SK-N-SH treated with all-trans-retinoic acid at 6 μM for 48 hours (cell line): Measurements from ENCODE around the gene SF3B5.

ENCODE experiments used
- ATAC-seq: fragments of 200-7000 bp; cut with Tn5 transposase; 3 replicates; pipeline ENCODE4 v1.9.1; 2020; ENCODE audit warnings: mild to moderate bottlenecking, moderate library complexity
- ARNTL ChIP-seq: fragments of 450-650 bp; formaldehyde crosslinking; IDR thresholded peaks from 2 replicates; pipeline ENCODE4 v1.5.0; 2020; ENCODE audit warnings: low read depth, mild to moderate bottlenecking, moderate library complexity, borderline replicate concordance
- BACH2 ChIP-seq: fragments of 250-450 bp; sonication (Bioruptor Pico); IDR thresholded peaks from 2 replicates; pipeline ENCODE4 v1.9.0; 2021; ENCODE audit warnings: mild to moderate bottlenecking, borderline replicate concordance
- CSDC2 ChIP-seq: fragments of 250-450 bp; sonication (Bioruptor Pico); IDR thresholded peaks from 2 replicates; pipeline ENCODE4 v1.5.0; 2020; ENCODE audit warnings: mild to moderate bottlenecking, moderate library complexity
- CSRNP3 ChIP-seq: fragments of 250-450 bp; sonication (Bioruptor Pico); IDR thresholded peaks from 2 replicates; pipeline ENCODE4 v1.5.1; 2021; ENCODE audit warnings: mild to moderate bottlenecking, moderate library complexity
- ESRRG ChIP-seq: fragments of 250-450 bp; sonication (Bioruptor Pico); IDR thresholded peaks from 2 replicates; pipeline ENCODE4 v1.6.1; 2021; ENCODE audit warnings: mild to moderate bottlenecking
- GLIS3 ChIP-seq: fragments of 250-450 bp; sonication (Bioruptor Pico); IDR thresholded peaks from 2 replicates; pipeline ENCODE4 v1.5.0; 2020; ENCODE audit warnings: mild to moderate bottlenecking, moderate library complexity
- ISL1 ChIP-seq: fragments of 250-450 bp; sonication (Bioruptor Pico); IDR thresholded peaks from 2 replicates; pipeline ENCODE4 v2.1.2; 2022; ENCODE audit warnings: mild to moderate bottlenecking, moderate library complexity
- OSR1 ChIP-seq: fragments of 250-450 bp; sonication (Bioruptor Pico); IDR thresholded peaks from 2 replicates; pipeline ENCODE4 v1.8.0; 2022; ENCODE audit warnings: moderate library complexity, mild to moderate bottlenecking, inconsistent platforms
- PATZ1 ChIP-seq: fragments of 250-450 bp; sonication (Bioruptor Pico); IDR thresholded peaks from 2 replicates; pipeline ENCODE4 v1.8.0; 2020; ENCODE audit warnings: mild to moderate bottlenecking, moderate library complexity, borderline replicate concordance
- POU6F1 ChIP-seq: fragments of 250-450 bp; sonication (Bioruptor Pico); IDR thresholded peaks from 2 replicates; pipeline ENCODE4 v1.8.0; 2021; ENCODE audit warnings: low read depth, mild to moderate bottlenecking, moderate library complexity, borderline replicate concordance
- PPARA ChIP-seq: fragments of 250-450 bp; sonication (Bioruptor Pico); IDR thresholded peaks from 2 replicates; pipeline ENCODE4 v1.5.0; 2020; ENCODE audit warnings: mild to moderate bottlenecking, borderline replicate concordance
- RARB ChIP-seq: fragments of 250-450 bp; sonication (Bioruptor Pico); IDR thresholded peaks from 2 replicates; pipeline ENCODE4 v1.8.0; 2021; ENCODE audit warnings: mild to moderate bottlenecking, moderate library complexity
- SNAI2 ChIP-seq: fragments of 250-450 bp; sonication (Bioruptor Pico); IDR thresholded peaks from 2 replicates; pipeline ENCODE4 v1.5.0; 2020; ENCODE audit warnings: mild to moderate bottlenecking, moderate library complexity
- TCF4 ChIP-seq: fragments of 250-450 bp; sonication (Bioruptor Pico); IDR thresholded peaks from 2 replicates; pipeline ENCODE4 v1.8.0; 2021; ENCODE audit warnings: mild to moderate bottlenecking, moderate library complexity, borderline replicate concordance
- TOX ChIP-seq: fragments of 250-450 bp; sonication (Bioruptor Pico); IDR thresholded peaks from 2 replicates; pipeline ENCODE4 v1.8.0; 2021; ENCODE audit warnings: mild to moderate bottlenecking, moderate library complexity, borderline replicate concordance
- TSHZ2 ChIP-seq: fragments of 250-450 bp; sonication (Bioruptor Pico); IDR thresholded peaks from 2 replicates; pipeline ENCODE4 v1.5.0; 2020; ENCODE audit warnings: mild to moderate bottlenecking, moderate library complexity
- ZC3H10 ChIP-seq: fragments of 250-450 bp; sonication (Bioruptor Pico); IDR thresholded peaks from 2 replicates; pipeline ENCODE4 v1.5.1; 2021; ENCODE audit warnings: mild to moderate bottlenecking, moderate library complexity
- ZFP3 ChIP-seq: fragments of 250-450 bp; sonication (Bioruptor Pico); IDR thresholded peaks from 2 replicates; pipeline ENCODE4 v1.5.0; 2020; ENCODE audit warnings: mild to moderate bottlenecking, moderate library complexity
- ZFP30 ChIP-seq: fragments of 450-650 bp; formaldehyde crosslinking; IDR thresholded peaks from 2 replicates; pipeline ENCODE4 v1.5.0; 2022; ENCODE audit warnings: mild to moderate bottlenecking, moderate library complexity
- ZNF70 ChIP-seq: fragments of 450-650 bp; formaldehyde crosslinking; IDR thresholded peaks from 2 replicates; pipeline ENCODE4 v1.5.0; 2020; ENCODE audit warnings: mild to moderate bottlenecking, moderate library complexity

The SF3B5 gene

GRCh38 chr6:144093658-144094057 lies 1.7 kb downstream of the SF3B5 start:
- no peak for TF ChIP-seq ZC3H10 (CRISPR knock-in tag)
- TF ChIP-seq SNAI2, result no peak
- TF ChIP-seq RARB (CRISPR knock-in tag), result no peak
- no peak for TF ChIP-seq PPARA
- no peak for TF ChIP-seq ZFP3
- no peak for TF ChIP-seq OSR1 (CRISPR knock-in tag)
- no peak for TF ChIP-seq ZNF70 (CRISPR knock-in tag)
- no peak for TF ChIP-seq TSHZ2 (CRISPR knock-in tag)
- TF ChIP-seq CSDC2 (CRISPR knock-in tag), result no peak
- TF ChIP-seq PATZ1 (CRISPR knock-in tag), result no peak
- no peak for TF ChIP-seq POU6F1
- TF ChIP-seq TCF4 (CRISPR knock-in tag), result no peak
- TF ChIP-seq, all 23 proteins: peak for 0
- ATAC-seq, result no peak

DNA sequence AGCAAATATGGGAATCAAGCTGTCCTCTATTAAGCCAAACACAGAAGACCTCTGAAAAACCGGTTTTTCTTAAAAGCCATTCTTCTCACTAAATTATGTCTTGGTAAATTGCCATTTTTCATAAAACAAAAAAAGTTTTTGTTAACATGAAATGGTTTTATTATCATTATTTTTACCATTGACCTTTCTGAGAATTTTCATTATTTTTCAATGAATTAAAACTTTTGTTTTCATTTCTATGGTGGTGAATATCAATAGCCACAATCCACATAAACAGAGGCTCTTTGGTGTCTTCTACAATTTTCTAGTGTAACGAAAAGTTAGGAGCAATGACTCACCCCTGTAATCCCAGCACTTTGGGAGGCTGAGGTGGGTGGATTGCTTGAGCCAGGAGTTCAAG lies 2.1 kb downstream of the SF3B5 start:
- no peak for ATAC-seq
- TF ChIP-seq ESRRG (no peak), ZFP3 (no peak), PPARA (no peak), ZFP30 (CRISPR knock-in tag) (no peak), CSRNP3 (CRISPR knock-in tag) (no peak), SNAI2 (no peak), ZC3H10 (CRISPR knock-in tag) (no peak), ZNF70 (CRISPR knock-in tag) (no peak), TSHZ2 (CRISPR knock-in tag) (no peak), TOX (no peak), CSDC2 (CRISPR knock-in tag) (no peak), RARB (CRISPR knock-in tag) (no peak), PATZ1 (CRISPR knock-in tag) (no peak), GLIS3 (no peak), ARNTL (no peak), BACH2 (CRISPR knock-in tag) (no peak), ISL1 (CRISPR knock-in tag) (no peak)
